Cardiac muscle cell (in vitro differentiated cells and primary cell): Measurements from ENCODE around the gene FOXN3. TPM values are rescaled to one million over a fixed set of nuclear protein-coding genes. Genes with fewer than 3 reads are reported as not detected.

Experiments used
- DNase-seq, 2 donors: peaks; one replicate each; pipeline versions ENCODE4 v3.0.0 to v3.0.0-alpha.2; 2010 to 2017; ENCODE audit warnings: low read depth in 1 of 2, low spot score in 1 of 2
- H3K27ac ChIP-seq: fragments of 200-600 bp; sonication (generic); 2 replicates; pipeline ENCODE4 v1.5.1; 2016
- H3K27me3 ChIP-seq: fragments of 200-600 bp; sonication (generic); 2 replicates; pipeline ENCODE4 v1.6.0; 2016; ENCODE audit warnings: control low read depth
- H3K36me3 ChIP-seq: fragments of 200-600 bp; sonication (generic); 2 replicates; pipeline ENCODE4 v1.5.1; 2016; ENCODE audit warnings: control low read depth
- H3K4me1 ChIP-seq: fragments of 200-600 bp; sonication (generic); 2 replicates; pipeline ENCODE4 v1.8.1; 2017; ENCODE audit warnings: low read depth, mild to moderate bottlenecking, mixed run types
- H3K4me3 ChIP-seq: fragments of 200-600 bp; sonication (generic); 2 replicates; pipeline ENCODE4 v1.5.1; 2016; ENCODE audit warnings: mild to moderate bottlenecking
- H3K9me3 ChIP-seq: fragments of 200-600 bp; sonication (generic); 2 replicates; pipeline ENCODE4 v1.5.1; 2017; ENCODE audit warnings: low read depth, mild to moderate bottlenecking, control low read depth
- polyA plus RNA-seq: library from polyadenylated mRNA; unstranded; fragments of >200 nt; fragmentation: Nextera tagmentation; extraction: Ambion mirVana; gene quantifications from 2 replicates; pipeline ENCODE4 v1.2.1, GENCODE V29; 2016
- total RNA-seq: library from RNA; depleted of rRNA; stranded (reverse); fragments of >200 nt; gene quantifications from 2 replicates; pipeline ENCODE4 v1.2.3, GENCODE V29; 2016
- TF ChIP-seq, protein P1 (sequence below): IDR thresholded peaks from 2 replicates; pipeline ENCODE4 v1.5.1; 2012; ENCODE audit warnings: low read depth, mild to moderate bottlenecking, low read length

The FOXN3 gene
- total and polyA plus RNA-seq, 2 experiments from 2014 or later = 43.8 to 74.8 TPM

DNA sequence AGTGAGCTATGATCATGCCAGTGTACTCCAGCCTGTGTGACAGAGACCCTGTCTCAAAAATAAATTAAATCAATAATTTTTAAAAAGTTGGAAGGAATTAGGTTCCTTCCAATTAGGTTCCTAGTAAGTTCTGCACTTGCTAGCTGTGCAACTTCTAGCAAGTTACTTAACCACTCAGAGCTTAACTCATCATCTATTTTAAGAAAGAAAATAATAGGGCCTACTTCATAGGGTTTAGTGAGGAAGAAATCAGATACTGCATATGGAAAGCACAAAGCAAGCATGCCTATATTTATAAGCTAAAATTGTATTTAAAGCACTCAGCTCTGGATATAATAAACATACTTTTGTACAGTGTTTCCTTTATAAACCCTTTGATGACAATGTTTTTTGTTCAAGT is 10.7 kb downstream of the FOXN3 start:
- H3K4me1 ChIP-seq = no peaks in the 10 kb centered on the region
- no peak overlapping the region for H3K27ac ChIP-seq
- DNase-seq = no peak
- TF ChIP-seq, protein P1, sequence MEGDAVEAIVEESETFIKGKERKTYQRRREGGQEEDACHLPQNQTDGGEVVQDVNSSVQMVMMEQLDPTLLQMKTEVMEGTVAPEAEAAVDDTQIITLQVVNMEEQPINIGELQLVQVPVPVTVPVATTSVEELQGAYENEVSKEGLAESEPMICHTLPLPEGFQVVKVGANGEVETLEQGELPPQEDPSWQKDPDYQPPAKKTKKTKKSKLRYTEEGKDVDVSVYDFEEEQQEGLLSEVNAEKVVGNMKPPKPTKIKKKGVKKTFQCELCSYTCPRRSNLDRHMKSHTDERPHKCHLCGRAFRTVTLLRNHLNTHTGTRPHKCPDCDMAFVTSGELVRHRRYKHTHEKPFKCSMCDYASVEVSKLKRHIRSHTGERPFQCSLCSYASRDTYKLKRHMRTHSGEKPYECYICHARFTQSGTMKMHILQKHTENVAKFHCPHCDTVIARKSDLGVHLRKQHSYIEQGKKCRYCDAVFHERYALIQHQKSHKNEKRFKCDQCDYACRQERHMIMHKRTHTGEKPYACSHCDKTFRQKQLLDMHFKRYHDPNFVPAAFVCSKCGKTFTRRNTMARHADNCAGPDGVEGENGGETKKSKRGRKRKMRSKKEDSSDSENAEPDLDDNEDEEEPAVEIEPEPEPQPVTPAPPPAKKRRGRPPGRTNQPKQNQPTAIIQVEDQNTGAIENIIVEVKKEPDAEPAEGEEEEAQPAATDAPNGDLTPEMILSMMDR = no peak
- H3K27me3 ChIP-seq = no peaks in the 10 kb centered on the region
- H3K4me3 ChIP-seq = no peak overlapping the region
- H3K36me3 ChIP-seq = peaks cover 5% of the 10 kb centered on the region
- no peaks in the 10 kb centered on the region for H3K9me3 ChIP-seq

DNA sequence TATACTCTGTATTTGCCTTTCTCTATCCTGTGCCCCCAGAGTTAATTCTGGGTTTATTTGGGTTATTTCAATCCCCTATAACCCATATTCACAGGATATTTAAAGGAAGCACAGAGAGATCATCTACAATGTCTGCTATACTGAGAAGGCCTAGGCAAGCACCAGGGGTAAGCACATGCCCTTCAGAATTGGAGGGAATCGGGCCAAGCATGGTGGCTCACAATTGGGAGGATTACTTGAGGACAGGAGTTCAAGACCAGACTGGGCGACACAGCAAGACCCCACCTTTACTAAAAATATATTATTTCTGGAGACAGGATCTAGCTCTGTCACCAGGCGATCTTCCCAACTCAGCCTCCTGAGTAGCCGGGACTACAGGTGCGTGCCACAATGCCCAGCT is 11.3 kb downstream of the FOXN3 start:
- H3K4me3 ChIP-seq = no peak overlapping the region
- no peaks in the 10 kb centered on the region for H3K36me3 ChIP-seq
- TF ChIP-seq, protein P1 = no peak
- no peaks in the 10 kb centered on the region for H3K27me3 ChIP-seq
- no peak overlapping the region for H3K27ac ChIP-seq
- no peaks in the 10 kb centered on the region for H3K9me3 ChIP-seq
- DNase-seq = no peak
- no peaks in the 10 kb centered on the region for H3K4me1 ChIP-seq

DNA sequence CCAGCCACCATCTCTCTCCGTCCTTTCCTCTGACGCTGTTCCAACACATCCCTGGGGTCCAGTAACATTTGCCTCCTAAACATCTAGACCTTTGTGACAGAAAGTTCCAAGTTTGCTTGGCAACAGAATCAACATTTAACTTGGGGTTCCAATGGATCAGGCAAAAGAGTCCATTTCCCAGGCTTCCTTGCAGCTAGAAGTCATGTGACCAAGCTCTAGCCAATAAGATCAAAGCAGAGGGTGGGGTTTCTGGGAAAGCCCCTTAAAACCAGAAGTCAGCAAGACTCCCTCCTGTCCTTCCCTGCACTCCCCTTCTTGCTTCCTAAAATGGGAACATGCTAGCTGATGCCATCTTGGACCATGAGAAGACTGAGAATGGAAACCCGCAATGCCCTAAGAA is 14.7 kb downstream of the FOXN3 start:
- Histone ChIP-seq H3K27ac (no peak overlapping the region), H3K4me1 (peaks cover 11% of the 10 kb centered on the region), H3K4me3 (no peak overlapping the region), H3K9me3 (no peaks in the 10 kb centered on the region), H3K36me3 (no peaks in the 10 kb centered on the region), H3K27me3 (no peaks in the 10 kb centered on the region)
- DNase-seq = no peak
- TF ChIP-seq, protein P1 = no peak

DNA sequence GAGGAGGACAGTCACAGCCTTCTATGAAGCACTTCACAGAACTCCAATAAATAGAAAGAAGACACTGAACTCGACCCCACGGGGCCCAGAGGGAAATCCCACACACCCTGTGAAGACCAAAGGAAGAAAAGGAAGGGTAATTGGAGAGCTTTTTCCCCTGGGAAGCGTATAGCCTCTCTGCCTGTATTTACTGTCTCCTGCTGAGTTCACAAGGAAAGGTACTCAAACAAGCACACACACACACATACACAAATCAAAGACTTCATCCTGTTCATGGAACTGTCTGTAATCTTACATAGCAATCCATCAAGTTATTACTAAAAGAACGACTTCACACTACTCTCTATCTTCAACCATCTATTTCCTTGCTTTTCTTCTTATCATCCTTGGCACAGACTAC is 15.3 kb downstream of the FOXN3 start:
- H3K4me1 ChIP-seq = peaks cover 11% of the 10 kb centered on the region
- DNase-seq = no peak
- H3K27me3 ChIP-seq = no peaks in the 10 kb centered on the region
- no peaks in the 10 kb centered on the region for H3K36me3 ChIP-seq
- TF ChIP-seq, protein P1 = no peak
- no peak overlapping the region for H3K4me3 ChIP-seq
- H3K27ac ChIP-seq = no peak overlapping the region
- H3K9me3 ChIP-seq = no peaks in the 10 kb centered on the region

DNA sequence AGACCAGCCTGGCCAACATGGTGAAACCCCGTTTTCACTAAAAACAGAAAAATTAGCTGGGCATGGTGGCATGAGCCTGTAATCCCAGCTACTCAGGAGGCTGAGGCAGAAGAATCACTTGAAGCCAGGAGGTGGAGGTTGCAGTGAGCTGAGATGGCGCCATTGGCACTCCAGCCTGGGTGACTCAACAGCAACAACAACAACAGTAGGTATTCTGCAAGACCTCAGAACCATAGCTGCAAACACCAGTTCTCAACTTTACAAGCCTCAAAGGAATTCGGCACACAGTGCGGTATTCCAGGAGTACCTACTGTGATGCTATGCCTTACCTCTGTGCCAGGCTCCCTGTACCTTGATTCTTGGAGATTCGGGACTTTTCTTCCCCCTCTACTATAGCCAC is 15.8 kb downstream of the FOXN3 start:
- H3K4me1 ChIP-seq = peaks cover 11% of the 10 kb centered on the region
- no peaks in the 10 kb centered on the region for H3K27me3 ChIP-seq
- no peak overlapping the region for H3K27ac ChIP-seq
- no peaks in the 10 kb centered on the region for H3K9me3 ChIP-seq
- H3K36me3 ChIP-seq = no peaks in the 10 kb centered on the region
- no peak for DNase-seq
- TF ChIP-seq, protein P1 = no peak
- H3K4me3 ChIP-seq = no peak overlapping the region

DNA sequence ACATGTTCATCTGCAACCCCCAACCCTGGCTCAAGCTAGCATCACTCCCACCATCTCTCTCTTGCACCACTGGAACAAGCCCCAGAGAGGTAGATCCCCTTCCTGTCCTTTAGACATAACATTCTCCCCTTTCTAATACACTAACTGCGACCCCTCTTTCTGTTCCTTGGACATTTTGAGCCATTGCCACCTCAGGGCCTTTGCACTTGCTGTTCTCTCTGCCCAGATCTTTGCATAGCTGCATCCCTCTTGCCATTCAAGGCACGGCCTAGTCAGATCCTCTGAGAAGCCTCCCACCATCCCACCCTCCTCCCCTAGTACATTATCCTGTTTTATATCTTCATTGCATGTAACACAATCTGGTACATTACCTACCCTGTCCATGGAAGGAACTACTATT is 16.5 kb downstream of the FOXN3 start:
- TF ChIP-seq, protein P1 = no peak
- Histone ChIP-seq H3K36me3 (no peaks in the 10 kb centered on the region), H3K4me3 (no peak overlapping the region), H3K27me3 (no peaks in the 10 kb centered on the region), H3K4me1 (peaks cover 15% of the 10 kb centered on the region), H3K27ac (no peak overlapping the region), H3K9me3 (no peaks in the 10 kb centered on the region)
- no peak for DNase-seq
